ENCODE results near the gene CETN3. TPM values are rescaled to one million over a fixed set of nuclear protein-coding genes. Genes with fewer than 3 reads are reported as not detected.

Gene CETN3
- total RNA-seq, 2 experiments from 2014 or later = 33.4 to 34.7 TPM

GRCh38 chr5:90402521-90403255 lies 6.9 kb downstream of the CETN3 start:
- Mint-ChIP-seq H3K36me3 (ENCODE audit: low read depth) (peaks cover 37% of the 10 kb centered on the region), H3K9me3 (no peaks in the 10 kb centered on the region), H3K27me3 (no peaks in the 10 kb centered on the region), H3K4me1 (peaks cover 18% of the 10 kb centered on the region), H3K4me3 (no peak overlapping the region), H3K27ac (no peak overlapping the region)
- CTCF ChIA-PET = no interaction called here
- no peak for DNase-seq
- POLR2A ChIA-PET = no interaction called here

DNA sequence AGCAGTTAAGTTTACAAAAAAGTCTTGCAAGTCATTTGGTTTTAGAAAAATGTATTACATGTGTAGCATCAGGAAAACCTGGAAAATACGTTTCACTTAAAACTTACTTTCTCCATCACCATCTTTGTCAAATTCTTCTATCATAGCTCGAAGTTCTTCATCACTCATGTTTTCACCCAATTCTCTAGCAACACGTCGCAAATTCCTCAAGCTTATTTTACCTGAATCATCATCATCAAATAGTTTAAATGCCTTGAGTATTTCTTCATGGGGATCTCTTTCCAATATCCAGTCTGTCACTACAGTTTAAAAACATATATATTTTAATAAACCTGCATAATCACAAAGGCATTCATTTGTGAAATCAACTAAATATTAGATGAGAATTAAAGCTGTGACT lies 10.3 kb downstream of the CETN3 start:
- Mint-ChIP-seq H3K4me1 (peaks cover 3% of the 10 kb centered on the region), H3K27ac (no peak overlapping the region), H3K36me3 (ENCODE audit: low read depth) (peaks cover 25% of the 10 kb centered on the region), H3K9me3 (no peaks in the 10 kb centered on the region), H3K27me3 (no peaks in the 10 kb centered on the region), H3K4me3 (no peak overlapping the region)
- DNase-seq = no peak
- ChIA-PET POLR2A (interaction anchor here (3.4 kb wide), 1 partner anchor 11 kb away, joined by 28 read pairs; the partner anchor contains the start of gene CETN3), CTCF (interaction anchor here (1.2 kb wide), 1 partner anchor 11 kb away, joined by 4 read pairs; the partner anchor contains the start of gene CETN3)

DNA sequence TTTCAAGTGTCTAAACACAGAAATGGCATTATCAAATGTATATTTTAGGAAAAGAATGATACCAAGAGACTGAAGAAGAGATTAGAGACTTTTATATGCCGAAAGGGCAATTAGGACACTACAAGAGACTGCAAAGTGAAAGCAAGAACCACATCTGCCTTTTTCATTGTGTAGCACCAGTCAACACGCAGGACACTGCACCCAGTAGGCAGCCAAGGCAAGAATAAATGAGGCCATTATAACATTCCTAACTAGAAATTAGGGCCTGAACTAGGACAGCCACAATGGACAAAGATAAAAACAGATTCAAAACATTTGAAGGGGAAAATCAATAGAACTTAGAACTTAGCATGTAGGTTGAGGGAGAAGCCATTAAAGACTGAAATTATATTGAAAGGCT lies 10.8 kb downstream of the CETN3 start:
- H3K4me1 Mint-ChIP-seq = peaks cover 3% of the 10 kb centered on the region
- POLR2A ChIA-PET = interaction anchor here (3.4 kb wide), 1 partner anchor 12 kb away, joined by 28 read pairs; the partner anchor contains the start of gene CETN3
- no peak for DNase-seq
- CTCF ChIA-PET = interaction anchor here (1.2 kb wide), 1 partner anchor 12 kb away, joined by 4 read pairs; the partner anchor contains the start of gene CETN3
- H3K36me3 Mint-ChIP-seq (ENCODE audit: low read depth) = peaks cover 25% of the 10 kb centered on the region
- H3K4me3 Mint-ChIP-seq = no peak overlapping the region
- no peaks in the 10 kb centered on the region for H3K27me3 Mint-ChIP-seq
- no peak overlapping the region for H3K27ac Mint-ChIP-seq
- no peaks in the 10 kb centered on the region for H3K9me3 Mint-ChIP-seq

GRCh38 chr5:90395005-90395404 lies 14.6 kb downstream of the CETN3 start:
- H3K4me1 Mint-ChIP-seq = peaks cover 3% of the 10 kb centered on the region
- ChIA-PET POLR2A (no interaction called here), CTCF (no interaction called here)
- H3K4me3 Mint-ChIP-seq = no peak overlapping the region
- no peaks in the 10 kb centered on the region for H3K9me3 Mint-ChIP-seq
- no peak overlapping the region for H3K27ac Mint-ChIP-seq
- H3K36me3 Mint-ChIP-seq (ENCODE audit: low read depth) = peaks cover 28% of the 10 kb centered on the region
- no peaks in the 10 kb centered on the region for H3K27me3 Mint-ChIP-seq
- no peak for DNase-seq

DNA sequence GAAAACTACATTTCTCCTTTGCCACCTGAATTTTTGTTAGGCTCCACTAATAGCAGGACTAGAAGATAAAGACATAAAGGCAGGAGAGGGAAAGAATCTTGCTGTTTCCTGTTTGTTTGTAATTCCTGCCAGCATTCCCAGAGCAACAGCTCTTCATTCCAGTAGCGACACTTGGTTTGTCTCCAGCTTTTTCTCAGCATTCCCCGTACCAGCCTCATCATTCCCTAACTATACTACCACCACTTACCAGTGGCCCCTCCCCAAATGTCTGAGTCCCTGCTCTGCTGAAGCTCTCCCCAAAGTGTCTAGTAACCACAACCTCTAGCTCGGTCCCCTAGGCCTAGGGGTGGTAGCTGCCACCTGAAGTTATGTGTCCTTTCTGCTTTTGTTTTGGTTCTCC lies 18.6 kb downstream of the CETN3 start:
- Mint-ChIP-seq H3K36me3 (ENCODE audit: low read depth) (peaks cover 8% of the 10 kb centered on the region), H3K4me1 (no peaks in the 10 kb centered on the region), H3K4me3 (no peak overlapping the region), H3K27ac (no peak overlapping the region), H3K27me3 (no peaks in the 10 kb centered on the region), H3K9me3 (no peaks in the 10 kb centered on the region)
- ChIA-PET CTCF (no interaction called here), POLR2A (interaction anchor here (2.1 kb wide), 1 partner anchor 19 kb away, joined by 8 read pairs; the partner anchor contains the start of gene CETN3)
- no peak for DNase-seq

DNA sequence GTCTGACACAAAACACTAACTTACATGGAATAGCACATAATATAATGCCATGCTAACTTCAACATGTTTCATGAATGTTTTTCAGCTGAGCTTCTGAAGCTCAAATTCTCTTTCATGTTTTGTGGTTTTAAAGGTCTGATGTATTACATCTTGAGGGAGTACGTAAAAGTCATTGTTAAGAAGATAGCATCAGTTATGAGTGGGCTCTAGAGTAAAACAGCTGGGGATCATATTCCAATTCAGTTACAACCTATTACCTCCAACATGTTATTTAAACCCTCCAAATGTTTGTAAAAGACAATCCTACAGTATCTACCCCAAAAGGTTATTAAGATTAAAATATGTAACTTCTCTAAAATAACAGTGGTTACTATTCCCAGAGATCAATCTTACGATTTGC lies 19.2 kb downstream of the CETN3 start:
- H3K9me3 Mint-ChIP-seq = no peaks in the 10 kb centered on the region
- no peaks in the 10 kb centered on the region for H3K27me3 Mint-ChIP-seq
- H3K4me3 Mint-ChIP-seq = no peak overlapping the region
- no peak overlapping the region for H3K27ac Mint-ChIP-seq
- no peaks in the 10 kb centered on the region for H3K4me1 Mint-ChIP-seq
- no peak for DNase-seq
- H3K36me3 Mint-ChIP-seq (ENCODE audit: low read depth) = peaks cover 8% of the 10 kb centered on the region
- ChIA-PET POLR2A (interaction anchor here (2.1 kb wide), 1 partner anchor 20 kb away, joined by 8 read pairs; the partner anchor contains the start of gene CETN3), CTCF (interaction anchor here (0.9 kb wide), 1 partner anchor 18 kb away, joined by 3 read pairs; no protein-coding TSS in a partner anchor)

DNA sequence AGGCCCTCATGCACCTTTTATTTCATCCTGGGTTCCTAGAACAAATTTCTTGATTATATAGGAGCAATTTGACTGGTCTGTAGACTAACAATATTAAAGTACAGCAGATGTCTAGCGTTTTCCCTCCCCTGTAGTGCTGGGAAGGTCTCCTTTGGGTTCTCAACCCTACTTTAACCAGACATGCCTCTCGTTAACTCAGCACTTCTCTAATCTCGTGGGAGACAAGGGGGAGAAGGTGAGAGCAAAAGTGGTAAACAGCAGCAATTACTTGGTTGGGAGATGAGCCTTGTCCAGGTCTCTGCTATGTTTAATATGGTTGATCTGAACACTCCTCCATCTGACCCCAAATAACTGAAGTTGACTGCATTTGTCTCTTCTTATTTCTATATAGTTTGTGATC lies 22.0 kb downstream of the CETN3 start:
- H3K9me3 Mint-ChIP-seq = no peaks in the 10 kb centered on the region
- ChIA-PET POLR2A (no interaction called here), CTCF (interaction anchor here (2.4 kb wide), 1 partner anchor 10 kb away, joined by 12 read pairs; no protein-coding TSS in a partner anchor)
- H3K36me3 Mint-ChIP-seq (ENCODE audit: low read depth) = peaks cover 2% of the 10 kb centered on the region
- H3K4me3 Mint-ChIP-seq = no peak overlapping the region
- H3K27me3 Mint-ChIP-seq = peaks cover 4% of the 10 kb centered on the region
- no peak for DNase-seq
- H3K27ac Mint-ChIP-seq = no peak overlapping the region
- H3K4me1 Mint-ChIP-seq = no peaks in the 10 kb centered on the region

DNA sequence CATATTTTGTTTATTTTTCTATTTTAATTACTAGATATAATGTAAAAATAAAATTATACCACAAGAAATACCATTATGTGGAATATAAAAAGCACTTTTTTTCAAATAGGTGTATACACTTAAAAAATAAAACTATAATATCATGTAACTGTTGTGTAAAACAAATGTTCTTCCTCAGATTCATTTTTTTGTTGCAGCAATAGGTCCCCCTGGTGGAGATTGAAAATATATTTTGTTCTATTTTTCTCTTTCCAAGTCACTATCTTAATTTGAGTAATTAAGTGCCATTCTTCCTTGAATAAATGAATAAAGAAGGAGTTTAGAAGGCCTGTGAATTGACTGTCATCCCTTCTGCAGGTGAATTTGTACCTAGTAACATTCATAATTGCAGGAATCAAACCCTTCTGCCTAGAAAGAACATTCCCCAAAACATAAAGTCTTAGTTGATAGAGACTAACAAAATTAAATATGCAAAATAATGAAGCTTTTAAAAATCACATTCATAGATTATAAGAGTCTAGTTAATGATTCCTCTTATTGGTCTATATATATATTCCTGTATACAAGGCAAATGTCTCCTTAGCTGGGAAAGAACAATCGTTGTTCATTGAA lies 23.4 kb downstream of the CETN3 start:
- POLR2A ChIA-PET = no interaction called here
- Mint-ChIP-seq H3K4me3 (no peak overlapping the region), H3K4me1 (no peaks in the 10 kb centered on the region), H3K27ac (no peak overlapping the region), H3K27me3 (peaks cover 4% of the 10 kb centered on the region), H3K9me3 (no peaks in the 10 kb centered on the region), H3K36me3 (ENCODE audit: low read depth) (no peaks in the 10 kb centered on the region)
- CTCF ChIA-PET = interaction anchor here (1.2 to 2.4 kb wide), 2 partner anchors 11 to 23 kb away, joined by 5 to 12 read pairs; partner anchors contain the start of gene CETN3
- no peak for DNase-seq

DNA sequence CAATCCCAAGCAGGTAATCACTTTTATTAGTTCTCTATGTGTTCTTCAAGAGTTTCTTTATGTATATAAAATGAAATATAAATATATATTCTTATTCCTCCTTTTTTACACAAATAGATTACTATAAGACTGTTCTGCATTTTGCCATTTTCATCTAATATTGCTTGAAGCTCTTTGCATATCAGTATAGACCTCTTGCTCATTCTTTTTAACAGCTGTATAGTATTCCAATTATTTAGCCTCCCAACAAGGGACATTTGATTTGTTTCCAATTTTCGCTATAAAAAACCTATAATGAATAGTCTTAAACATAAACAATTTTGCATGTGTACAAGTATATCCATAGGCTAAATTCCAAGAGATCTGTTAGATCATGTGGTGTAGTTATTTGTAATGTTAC lies 25.2 kb downstream of the CETN3 start:
- Mint-ChIP-seq H3K36me3 (ENCODE audit: low read depth) (no peaks in the 10 kb centered on the region), H3K4me3 (no peak overlapping the region), H3K4me1 (no peaks in the 10 kb centered on the region), H3K27me3 (peaks cover 4% of the 10 kb centered on the region), H3K27ac (no peak overlapping the region), H3K9me3 (no peaks in the 10 kb centered on the region)
- POLR2A ChIA-PET = no interaction called here
- CTCF ChIA-PET = interaction anchor here (0.6 kb wide), 1 partner anchor 71 kb away, joined by 3 read pairs; no protein-coding TSS in a partner anchor
- DNase-seq = no peak

DNA sequence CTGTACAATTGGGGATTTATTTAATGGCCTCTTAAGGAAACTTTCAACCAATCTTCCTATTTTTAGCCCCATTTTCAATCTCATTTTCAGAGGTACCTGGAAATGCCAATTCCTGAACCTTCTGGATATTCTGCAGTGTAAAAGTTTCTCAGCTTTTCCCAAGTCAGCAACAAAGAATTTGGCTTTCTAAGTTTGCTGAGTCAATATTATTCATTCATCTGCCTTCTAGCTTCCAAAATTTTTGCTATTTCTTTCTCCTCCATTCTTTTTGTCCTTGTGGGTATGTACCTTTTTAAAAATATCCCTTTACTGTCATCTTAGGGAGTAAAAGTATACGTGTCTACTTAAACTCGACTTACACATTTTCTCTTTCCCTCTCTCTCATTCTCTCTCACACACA lies 25.7 kb downstream of the CETN3 start:
- ChIA-PET CTCF (interaction anchor here (0.6 kb wide), 1 partner anchor 70 kb away, joined by 3 read pairs; no protein-coding TSS in a partner anchor), POLR2A (interaction anchor here (0.6 kb wide), 1 partner anchor 27 kb away, joined by 3 read pairs; no protein-coding TSS in a partner anchor)
- Mint-ChIP-seq H3K9me3 (no peaks in the 10 kb centered on the region), H3K4me1 (no peaks in the 10 kb centered on the region), H3K27ac (no peak overlapping the region), H3K36me3 (ENCODE audit: low read depth) (no peaks in the 10 kb centered on the region), H3K27me3 (peaks cover 4% of the 10 kb centered on the region), H3K4me3 (no peak overlapping the region)
- DNase-seq = no peak

DNA sequence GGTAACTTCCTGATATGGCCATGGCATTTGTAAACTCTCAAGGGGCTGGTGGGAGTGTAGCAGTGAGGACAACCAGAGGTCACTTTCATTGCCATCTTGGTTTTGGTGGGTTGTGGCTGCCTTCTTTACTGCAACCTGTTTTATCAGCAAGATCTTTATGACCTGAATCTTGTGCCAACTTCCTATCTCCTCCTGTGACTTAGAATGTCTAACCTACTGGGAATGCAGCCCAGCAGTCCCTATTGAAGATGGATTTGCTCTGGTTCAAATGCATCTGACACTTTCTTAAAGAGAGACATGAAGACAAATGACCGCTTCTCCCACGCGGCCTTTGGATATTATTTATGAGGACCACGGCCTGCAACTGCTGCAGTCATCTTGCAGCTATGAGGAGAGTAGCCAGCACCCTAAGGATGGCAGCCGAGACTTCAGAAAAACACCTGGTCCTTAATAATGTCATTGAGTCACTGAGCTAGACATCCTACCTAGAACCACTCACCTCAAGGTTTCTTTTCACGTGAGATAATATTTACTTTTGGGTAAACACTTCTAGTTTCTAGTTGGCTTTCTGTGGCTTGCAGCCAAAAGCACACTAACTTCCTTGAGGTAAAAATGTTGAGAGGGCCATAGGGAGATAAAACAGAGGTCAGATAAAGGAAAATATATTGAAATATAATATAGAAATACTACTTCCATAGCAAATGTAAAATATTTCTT lies 28.2 kb downstream of the CETN3 start:
- Mint-ChIP-seq H3K27ac (no peak overlapping the region), H3K36me3 (ENCODE audit: low read depth) (no peaks in the 10 kb centered on the region), H3K27me3 (peaks cover 7% of the 10 kb centered on the region), H3K4me1 (no peaks in the 10 kb centered on the region), H3K9me3 (no peaks in the 10 kb centered on the region), H3K4me3 (no peak overlapping the region)
- no peak for DNase-seq
- CTCF ChIA-PET = no interaction called here
- POLR2A ChIA-PET = no interaction called here

GRCh38 chr5:90379652-90380051 lies 29.9 kb downstream of the CETN3 start:
- Mint-ChIP-seq H3K4me1 (no peaks in the 10 kb centered on the region), H3K27ac (no peak overlapping the region), H3K4me3 (no peak overlapping the region), H3K36me3 (ENCODE audit: low read depth) (no peaks in the 10 kb centered on the region), H3K27me3 (peaks cover 11% of the 10 kb centered on the region), H3K9me3 (no peaks in the 10 kb centered on the region)
- DNase-seq = no peak
- ChIA-PET POLR2A (no interaction called here), CTCF (no interaction called here)

GRCh38 chr5:90378752-90379151 lies 30.8 kb downstream of the CETN3 start:
- POLR2A ChIA-PET = interaction anchor here (1.4 kb wide), 1 partner anchor 31 kb away, joined by 3 read pairs; the partner anchor contains the start of gene CETN3
- CTCF ChIA-PET = no interaction called here
- Mint-ChIP-seq H3K4me1 (no peaks in the 10 kb centered on the region), H3K9me3 (no peaks in the 10 kb centered on the region), H3K4me3 (no peak overlapping the region), H3K27me3 (peaks cover 16% of the 10 kb centered on the region), H3K36me3 (ENCODE audit: low read depth) (no peaks in the 10 kb centered on the region), H3K27ac (no peak overlapping the region)
- no peak for DNase-seq

Measured in activated CD4-positive, alpha-beta memory T cell treated with anti-CD3 and anti-CD28 coated beads, Interleukin-2, amount 10 ng/mL, durations not matched to agents 7 days and 5 days (primary cell).